HEK293T (cell line): ENCODE data around the gene SNU13.
A peak's percentile ranks its signal among the peaks of the same experiment; 100 is the strongest.
"Not testable (repeated sequence)": the region's sequence is repeated elsewhere in the genome, so short reads cannot be mapped to it uniquely, and the experiment has no call there.

Source experiments
- CTCF ChIA-PET: fragments of 350-600 bp; formaldehyde crosslinking; extraction: SDS; loops from one replicate; lab custom pipeline; 2021; ENCODE audit warnings: antibody characterized with exemption, inconsistent platforms; lab: Yijun Ruan, JAX
- POLR2A ChIA-PET: fragments of 350-600 bp; formaldehyde crosslinking; extraction: SDS; loops from one replicate; lab custom pipeline; 2020; ENCODE audit warnings: antibody characterized with exemption, inconsistent platforms; lab: Yijun Ruan, JAX
- DNase-seq: peaks from one replicate; pipeline ENCODE4 v3.0.0; 2012; ENCODE audit warnings: mixed read lengths; ENCODE audit errors: extremely low spot score
- ARNT ChIP-seq: fragments of 450-650 bp; IDR thresholded peaks from 2 replicates; pipeline ENCODE4 v1.6.1; 2017; ENCODE audit warnings: mild to moderate bottlenecking
- BHLHE40 ChIP-seq: fragments of 450-650 bp; IDR thresholded peaks from 2 replicates; pipeline ENCODE4 v1.6.1; 2016; ENCODE audit warnings: mild to moderate bottlenecking, moderate library complexity, borderline replicate concordance
- CTBP1 ChIP-seq: fragments of 450-650 bp; IDR thresholded peaks from 2 replicates; pipeline ENCODE4 v1.6.1; 2016; ENCODE audit warnings: borderline replicate concordance
- ELF4 ChIP-seq: fragments of 450-650 bp; IDR thresholded peaks from 2 replicates; pipeline ENCODE4 v1.6.1; 2017; ENCODE audit warnings: antibody characterized with exemption
- FOXA1 ChIP-seq: fragments of 450-650 bp; IDR thresholded peaks from 2 replicates; pipeline ENCODE4 v1.6.1; 2016; ENCODE audit warnings: mild to moderate bottlenecking
- FOXK2 ChIP-seq: fragments of 450-650 bp; IDR thresholded peaks from 2 replicates; pipeline ENCODE4 v1.6.1; 2016; ENCODE audit warnings: mild to moderate bottlenecking
- FOXM1 ChIP-seq: fragments of 450-650 bp; IDR thresholded peaks from 2 replicates; pipeline ENCODE4 v1.6.1; 2017; ENCODE audit warnings: mild to moderate bottlenecking, borderline replicate concordance
- HDGF ChIP-seq: fragments of 450-650 bp; IDR thresholded peaks from 2 replicates; pipeline ENCODE4 v1.6.1; 2017; ENCODE audit warnings: antibody characterized with exemption, borderline replicate concordance
- L3MBTL2 ChIP-seq: fragments of 450-650 bp; conservative IDR thresholded peaks from 2 replicates; pipeline ENCODE4 v1.6.1; 2016; ENCODE audit warnings: mild to moderate bottlenecking
- LEF1 ChIP-seq: fragments of 450-650 bp; IDR thresholded peaks from 2 replicates; pipeline ENCODE4 v1.6.1; 2017; ENCODE audit warnings: mild to moderate bottlenecking, borderline replicate concordance
- NFRKB ChIP-seq: fragments of 450-650 bp; IDR thresholded peaks from 2 replicates; pipeline ENCODE4 v1.6.1; 2016; ENCODE audit warnings: mild to moderate bottlenecking, moderate library complexity
- PKNOX1 ChIP-seq: fragments of 450-650 bp; IDR thresholded peaks from 2 replicates; pipeline ENCODE4 v1.6.1; 2016
- SP1 ChIP-seq: fragments of 450-650 bp; IDR thresholded peaks from 2 replicates; pipeline ENCODE4 v1.6.1; 2017
- SUZ12 ChIP-seq: fragments of 450-650 bp; IDR thresholded peaks from 2 replicates; pipeline ENCODE4 v1.6.1; 2016; ENCODE audit warnings: mild to moderate bottlenecking
- TARDBP ChIP-seq: fragments of 450-650 bp; IDR thresholded peaks from 2 replicates; pipeline ENCODE4 v1.6.1; 2016
- ZNF384 ChIP-seq: fragments of 450-650 bp; IDR thresholded peaks from 2 replicates; pipeline ENCODE4 v1.6.1; 2016

The SNU13 gene

GRCh38 chr22:41688365-41689211 lies at the start of gene SNU13:
TSS of gene SNU13 (minus strand) at chr22:41688867. CDS start at chr22:41688796, 71 bp downstream.
- ChIA-PET CTCF (interaction anchor here (1.0 to 3.9 kb wide), 2 partner anchors 9 to 16 kb away, joined by 3 to 15 read pairs; no protein-coding TSS in a partner anchor), POLR2A (interaction anchor here (0.5 to 3.3 kb wide), 20 partner anchors 9 to 371 kb away, joined by 3 to 39 read pairs (median 3); partner anchors contain the start of genes CCDC134, CENPM, SREBF2 and TOB2)
- DNase-seq = peak; percentile 89
- TF ChIP-seq L3MBTL2 (peak; percentile 63; the same call in 1 of the 2 replicates), PKNOX1 (no peak), NFRKB (no peak), FOXK2 (no peak), ELF4 (peak; percentile 44; the same call in 1 of the 2 replicates), FOXM1 (no peak), ZNF384 (no peak), LEF1 (no peak)

- POLR2A ChIA-PET = interaction anchor here (0.7 to 1.4 kb wide), 2 partner anchors 45 to 121 kb away, joined by 4 read pairs; partner anchors contain the start of gene SNU13
- DNase-seq, CTCF ChIA-PET: not testable (repeated sequence)
These were observed 44.6 kb upstream of the SNU13 start for GRCh38 chr22:41733241-41733640.

- POLR2A ChIA-PET = interaction anchor here (0.7 kb wide), 1 partner anchor 122 kb away, joined by 4 read pairs; no protein-coding TSS in a partner anchor
- DNase-seq = no peak
- CTCF ChIA-PET = interaction anchor here (0.6 to 1.2 kb wide), 4 partner anchors 15 to 710 kb away, joined by 4 to 5 read pairs (median 4); no protein-coding TSS in a partner anchor
- TF ChIP-seq SUZ12 (no peak), NFRKB (no peak), ZNF384 (no peak), SP1 (no peak), CTBP1 (no peak), BHLHE40 (no peak), ARNT (no peak), LEF1 (no peak), TARDBP (no peak), L3MBTL2 (no peak), FOXM1 (no peak)
These were observed 43.6 kb upstream of the SNU13 start for GRCh38 chr22:41732096-41732772.

GRCh38 chr22:41731609-41732008 lies 42.9 kb upstream of the SNU13 start:
- ChIA-PET POLR2A (no interaction called here), CTCF (interaction anchor here (0.6 to 1.2 kb wide), 4 partner anchors 15 to 710 kb away, joined by 4 to 5 read pairs (median 4); no protein-coding TSS in a partner anchor)
- DNase-seq = no peak
- TF ChIP-seq TARDBP (no peak), SUZ12 (no peak), NFRKB (no peak), FOXK2 (no peak)

DNA sequence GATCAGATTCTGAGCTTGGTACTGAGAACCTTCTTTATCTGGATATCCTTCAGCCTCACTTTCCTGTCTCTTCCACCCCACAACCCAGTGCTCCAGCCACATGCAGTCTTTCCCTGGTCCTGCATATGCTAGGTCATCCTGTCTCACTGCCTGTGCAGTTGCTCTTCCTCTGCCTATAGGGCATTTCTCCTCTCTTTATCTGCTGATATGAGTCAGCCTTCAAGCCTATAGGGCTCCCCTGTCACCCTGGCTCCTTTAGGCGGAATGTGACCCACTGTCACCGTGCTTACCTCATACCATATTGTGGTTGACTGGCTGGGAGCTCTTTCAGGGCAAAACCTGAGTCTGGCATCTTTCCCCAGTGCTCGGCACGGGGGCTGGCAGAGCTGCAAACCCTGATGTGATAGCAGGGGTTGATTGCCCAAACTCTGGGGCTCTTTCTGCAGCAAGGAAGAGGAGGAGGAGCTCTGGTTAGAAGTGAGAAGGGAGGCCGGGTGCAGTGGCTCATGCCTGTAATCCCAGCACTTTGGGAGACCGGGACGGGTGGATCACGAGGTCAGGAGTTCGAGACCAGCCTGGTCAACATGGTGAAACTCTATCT lies 36.9 kb upstream of the SNU13 start:
- POLR2A ChIA-PET = no interaction called here
- no peak for TF ChIP-seq NFRKB
- TF ChIP-seq ELF4 = no peak
- no peak for TF ChIP-seq SP1
- no peak for TF ChIP-seq CTBP1
- no peak for TF ChIP-seq FOXM1
- no peak for TF ChIP-seq FOXA1
- TF ChIP-seq FOXK2 = no peak
- no peak for TF ChIP-seq BHLHE40
- TF ChIP-seq ZNF384 = no peak
- no peak for DNase-seq
- CTCF ChIA-PET = interaction anchor here (1.1 to 2.2 kb wide), 2 partner anchors 21 to 29 kb away, joined by 5 to 7 read pairs; no protein-coding TSS in a partner anchor

GRCh38 chr22:41722496-41722895 lies 33.8 kb upstream of the SNU13 start:
- TF ChIP-seq ZNF384 (no peak), SP1 (no peak), HDGF (no peak), NFRKB (no peak), CTBP1 (no peak), FOXA1 (no peak), ARNT (no peak), SUZ12 (no peak), TARDBP (no peak), LEF1 (no peak), FOXM1 (no peak), L3MBTL2 (no peak), PKNOX1 (no peak), ELF4 (no peak)
- ChIA-PET POLR2A (no interaction called here), CTCF (interaction anchor here (0.5 to 1.3 kb wide), 3 partner anchors 24 to 218 kb away, joined by 3 to 5 read pairs (median 4); no protein-coding TSS in a partner anchor)
- DNase-seq = no peak
